ENCODE results near the gene DPEP2. TPM values are rescaled to one million over a fixed set of nuclear protein-coding genes. Genes with fewer than 3 reads are reported as not detected.
"Not testable (repeated sequence)": the region's sequence is repeated elsewhere in the genome, so short reads cannot be mapped to it uniquely, and the experiment has no call there.

DPEP2 gene
- polyA plus RNA-seq, 1 experiment: not detected

DNA sequence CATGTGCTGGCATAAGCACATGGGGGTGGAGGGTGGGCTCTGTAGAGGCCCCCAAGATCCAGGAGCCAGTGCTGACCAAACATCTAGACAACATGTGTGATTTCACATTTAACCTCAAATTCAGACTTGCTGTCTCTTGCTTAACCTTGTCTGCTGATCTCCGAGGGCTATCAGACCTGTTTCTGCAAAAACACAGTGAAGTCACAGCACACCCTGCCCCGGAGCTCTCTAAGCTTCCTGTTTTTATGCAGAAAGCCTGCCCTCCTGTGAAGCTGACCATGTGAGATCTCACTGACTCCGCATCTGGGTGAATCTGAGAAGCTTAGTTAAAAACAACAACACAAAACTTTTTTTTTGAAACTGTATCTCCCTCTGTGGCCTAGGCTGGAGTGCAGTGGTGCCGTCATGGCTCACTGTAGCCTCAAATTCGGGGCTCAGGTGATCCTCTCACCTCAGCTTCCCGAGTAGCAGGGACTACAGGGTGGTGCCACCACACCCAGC lies 6.6 kb upstream of the DPEP2 start:
- Histone ChIP-seq H3K9me3 (ENCODE audit: control insufficient read depth, insufficient read depth, low read length) (no peaks in the 10 kb centered on the region), H3K27ac (ENCODE audit: low read depth, low read length) (no peak overlapping the region), H3K27me3 (ENCODE audit: control insufficient read depth, insufficient read depth, low read length) (peaks cover 4% of the 10 kb centered on the region), H3K4me3 (ENCODE audit: low read depth, low read length) (no peak overlapping the region)
- POLR2A ChIA-PET: no interaction called here
- DNase-seq (ENCODE audit: low read depth, low spot score): no peak
- CTCF ChIA-PET: interaction anchor here (1.1 kb wide), 1 partner anchor 35 kb away, joined by 7 read pairs; no protein-coding TSS in a partner anchor
- TF ChIP-seq, protein P1, sequence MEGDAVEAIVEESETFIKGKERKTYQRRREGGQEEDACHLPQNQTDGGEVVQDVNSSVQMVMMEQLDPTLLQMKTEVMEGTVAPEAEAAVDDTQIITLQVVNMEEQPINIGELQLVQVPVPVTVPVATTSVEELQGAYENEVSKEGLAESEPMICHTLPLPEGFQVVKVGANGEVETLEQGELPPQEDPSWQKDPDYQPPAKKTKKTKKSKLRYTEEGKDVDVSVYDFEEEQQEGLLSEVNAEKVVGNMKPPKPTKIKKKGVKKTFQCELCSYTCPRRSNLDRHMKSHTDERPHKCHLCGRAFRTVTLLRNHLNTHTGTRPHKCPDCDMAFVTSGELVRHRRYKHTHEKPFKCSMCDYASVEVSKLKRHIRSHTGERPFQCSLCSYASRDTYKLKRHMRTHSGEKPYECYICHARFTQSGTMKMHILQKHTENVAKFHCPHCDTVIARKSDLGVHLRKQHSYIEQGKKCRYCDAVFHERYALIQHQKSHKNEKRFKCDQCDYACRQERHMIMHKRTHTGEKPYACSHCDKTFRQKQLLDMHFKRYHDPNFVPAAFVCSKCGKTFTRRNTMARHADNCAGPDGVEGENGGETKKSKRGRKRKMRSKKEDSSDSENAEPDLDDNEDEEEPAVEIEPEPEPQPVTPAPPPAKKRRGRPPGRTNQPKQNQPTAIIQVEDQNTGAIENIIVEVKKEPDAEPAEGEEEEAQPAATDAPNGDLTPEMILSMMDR (IDR thresholded peaks at IDR 0.05; ENCODE audit: low read depth, low read length): no peak

DNA sequence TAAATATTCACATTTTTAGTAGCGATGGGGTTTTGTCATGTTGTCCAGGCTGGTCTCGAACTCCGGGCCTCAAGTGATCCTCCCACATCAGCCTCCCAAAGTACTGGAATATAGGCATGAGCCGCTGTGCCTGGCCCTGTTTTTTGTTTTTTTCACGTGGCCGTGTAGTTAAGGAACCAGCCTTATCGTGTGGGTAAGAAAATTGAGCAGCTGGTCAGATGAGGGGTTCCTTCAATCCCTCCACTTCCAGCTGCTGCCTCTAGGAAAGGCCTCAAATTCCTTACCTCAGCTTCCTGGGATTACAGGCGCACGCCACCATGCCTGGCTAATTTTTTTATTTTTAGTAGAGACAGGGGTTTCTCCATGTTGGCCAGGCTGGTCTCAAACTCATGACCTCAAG lies 5.9 kb upstream of the DPEP2 start:
- H3K27ac ChIP-seq (ENCODE audit: low read depth, low read length): no peak overlapping the region
- ChIA-PET POLR2A (interaction anchor here (0.6 kb wide), 1 partner anchor 66 kb away, joined by 6 read pairs; no protein-coding TSS in a partner anchor), CTCF (interaction anchor here (1.1 kb wide), 1 partner anchor 36 kb away, joined by 7 read pairs; no protein-coding TSS in a partner anchor)

DNA sequence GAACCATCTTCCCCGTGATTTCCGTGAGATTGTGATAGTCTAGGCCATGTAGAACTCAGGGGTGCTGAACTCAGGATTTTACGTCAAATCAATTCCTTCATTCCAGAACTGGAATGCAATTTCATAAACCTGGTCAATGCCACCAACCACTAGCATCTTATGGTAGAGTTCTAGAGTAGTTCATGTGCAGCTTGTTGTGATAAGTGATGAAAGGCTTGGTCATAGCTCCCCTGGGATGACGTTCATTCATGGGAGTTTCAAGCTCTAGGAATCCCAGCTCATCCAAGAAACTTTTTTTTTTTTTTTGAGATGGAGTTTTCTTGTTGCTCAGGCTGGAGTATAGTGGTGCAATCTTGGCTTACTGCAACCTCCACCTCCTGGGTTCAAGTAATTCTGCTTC lies 3.7 kb upstream of the DPEP2 start:
- peaks cover 4% of the 10 kb centered on the region for H3K27me3 ChIP-seq (ENCODE audit: control insufficient read depth, insufficient read depth, low read length)
- H3K4me3 ChIP-seq (ENCODE audit: low read depth, low read length): no peak overlapping the region
- no peaks in the 10 kb centered on the region for H3K9me3 ChIP-seq (ENCODE audit: control insufficient read depth, insufficient read depth, low read length)
- no peak for DNase-seq (ENCODE audit: low read depth, low spot score)
- H3K27ac ChIP-seq (ENCODE audit: low read depth, low read length): no peak overlapping the region
- ChIA-PET POLR2A (no interaction called here), CTCF (interaction anchor here (0.6 to 1.6 kb wide), 2 partner anchors 9 to 488 kb away, joined by 3 to 12 read pairs; no protein-coding TSS in a partner anchor)
- TF ChIP-seq, protein P1 (IDR thresholded peaks at IDR 0.05; ENCODE audit: low read depth, low read length): no peak

More for the DNA sequence above, 5.9 kb upstream of the DPEP2 start:
- TF ChIP-seq, protein P1 (IDR thresholded peaks at IDR 0.05; ENCODE audit: low read depth, low read length): no peak
- no peaks in the 10 kb centered on the region for H3K9me3 ChIP-seq (ENCODE audit: control insufficient read depth, insufficient read depth, low read length)
- H3K4me3 ChIP-seq (ENCODE audit: low read depth, low read length): no peak overlapping the region
- H3K27me3 ChIP-seq (ENCODE audit: control insufficient read depth, insufficient read depth, low read length): peaks cover 4% of the 10 kb centered on the region
- DNase-seq (ENCODE audit: low read depth, low spot score): no peak

DNA sequence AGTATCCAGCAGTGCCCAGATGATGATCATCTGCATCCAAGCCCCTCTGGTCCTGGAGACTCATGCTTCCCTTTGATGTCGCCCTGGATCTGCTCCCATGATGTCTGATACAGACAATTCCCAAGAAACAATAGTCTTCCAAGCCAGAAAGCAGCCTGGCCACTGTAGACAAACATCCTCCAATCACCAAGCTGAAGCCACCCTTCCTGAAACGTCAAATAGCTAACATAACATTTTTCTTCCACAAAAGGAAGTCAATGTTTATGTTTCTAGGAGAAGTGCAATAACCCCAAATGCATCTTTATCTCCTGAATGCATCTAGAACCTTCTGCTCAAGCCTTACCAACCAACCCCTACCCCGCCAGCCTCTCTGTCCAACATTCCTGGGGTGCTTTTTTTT lies 1.2 kb upstream of the DPEP2 start:
- no peak for DNase-seq (ENCODE audit: low read depth, low spot score)
- H3K9me3 ChIP-seq (ENCODE audit: control insufficient read depth, insufficient read depth, low read length): no peaks in the 10 kb centered on the region; the same call in 1 of the 2 replicates
- TF ChIP-seq, protein P1 (IDR thresholded peaks at IDR 0.05; ENCODE audit: low read depth, low read length): no peak
- CTCF ChIA-PET: interaction anchor here (1.0 kb wide), 1 partner anchor 40 kb away, joined by 4 read pairs; no protein-coding TSS in a partner anchor
- H3K4me3 ChIP-seq (ENCODE audit: low read depth, low read length): no peak overlapping the region
- H3K27me3 ChIP-seq (ENCODE audit: control insufficient read depth, insufficient read depth, low read length): no peaks in the 10 kb centered on the region
- POLR2A ChIA-PET: interaction anchor here (0.7 kb wide), 1 partner anchor 9 kb away, joined by 3 read pairs; no protein-coding TSS in a partner anchor
- no peak overlapping the region for H3K27ac ChIP-seq (ENCODE audit: low read depth, low read length)

DNA sequence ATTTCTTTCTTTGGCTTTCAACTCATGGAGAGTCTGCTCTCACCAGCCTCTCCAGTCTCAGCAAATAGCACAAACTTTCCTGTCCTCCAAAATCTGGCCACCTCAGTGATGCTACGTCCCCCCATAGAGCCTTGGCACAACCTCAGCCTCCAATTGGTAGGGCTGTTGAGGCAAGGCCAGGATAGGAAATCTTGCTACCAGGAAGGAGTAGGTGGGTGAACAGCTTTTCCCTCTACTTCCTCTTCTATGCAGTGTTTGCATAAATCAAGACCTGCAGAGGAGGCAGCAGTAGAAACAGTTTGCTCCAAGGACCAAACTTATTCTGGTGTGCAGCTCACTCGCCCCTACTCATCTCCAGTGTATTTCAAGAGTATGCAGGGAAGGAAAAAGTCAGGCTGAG lies 701 bp upstream of the DPEP2 start:
- POLR2A ChIA-PET: interaction anchor here (0.7 kb wide), 2 partner anchors 9 to 23 kb away, joined by 3 to 4 read pairs; partner anchors contain the start of genes DDX28 and DUS2
- Histone ChIP-seq H3K9me3 (ENCODE audit: control insufficient read depth, insufficient read depth, low read length) (no peaks in the 10 kb centered on the region; the same call in 1 of the 2 replicates), H3K27ac (ENCODE audit: low read depth, low read length) (no peak overlapping the region), H3K27me3 (ENCODE audit: control insufficient read depth, insufficient read depth, low read length) (no peaks in the 10 kb centered on the region), H3K4me3 (ENCODE audit: low read depth, low read length) (no peak overlapping the region)
- CTCF ChIA-PET: interaction anchor here (0.5 to 1.0 kb wide), 2 partner anchors 41 to 107 kb away, joined by 4 read pairs; partner anchors contain the start of gene PSKH1
- no peak for DNase-seq (ENCODE audit: low read depth, low spot score)
- TF ChIP-seq, protein P1 (IDR thresholded peaks at IDR 0.05; ENCODE audit: low read depth, low read length): no peak

DNA sequence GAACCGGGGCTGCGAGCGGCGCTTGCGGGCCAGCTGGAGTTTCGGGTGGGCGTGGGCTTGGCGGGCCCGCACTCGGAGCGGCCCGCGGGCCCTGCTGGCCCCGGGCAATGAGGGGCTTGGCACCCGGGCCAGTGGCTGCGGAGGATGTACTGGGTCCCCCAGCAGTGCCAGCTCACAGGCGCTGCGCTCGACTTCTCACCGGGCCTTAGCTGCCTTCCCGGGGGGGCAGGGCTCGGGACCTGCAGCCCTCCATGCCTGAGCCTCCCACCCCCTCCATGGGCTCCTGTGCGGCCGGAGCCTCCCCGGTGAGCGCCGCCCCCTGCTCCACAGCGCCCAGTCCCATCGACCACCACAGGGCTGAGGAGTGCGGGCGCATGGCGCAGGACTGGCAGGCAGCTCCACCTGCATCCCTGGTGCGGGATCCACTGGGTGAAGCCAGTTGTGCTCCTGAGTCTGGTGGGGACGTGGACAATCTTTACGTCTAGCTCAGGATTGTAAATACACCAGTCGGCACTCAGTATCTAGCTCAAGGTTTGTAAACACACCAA lies 979 bp downstream of the DPEP2 start:
- H3K27ac ChIP-seq (ENCODE audit: low read depth, low read length); H3K27me3 ChIP-seq (ENCODE audit: control insufficient read depth, insufficient read depth, low read length); H3K4me3 ChIP-seq (ENCODE audit: low read depth, low read length); H3K9me3 ChIP-seq (ENCODE audit: control insufficient read depth, insufficient read depth, low read length); DNase-seq (ENCODE audit: low read depth, low spot score); CTCF ChIA-PET: not testable (repeated sequence)
- POLR2A ChIA-PET: interaction anchor here (0.7 kb wide), 1 partner anchor 15 kb away, joined by 3 read pairs; no protein-coding TSS in a partner anchor
